Right hindlimb (tissue), 1 donor: Measurements from ENCODE around the gene SPATA32.

Experiments used
- DNase-seq: peaks from one replicate; pipeline ENCODE4 v3.0.0-alpha.2; 2018

Gene SPATA32

GRCh38 chr17:45246338-45246737 lies 15.6 kb downstream of the SPATA32 start:
- DNase-seq: no peak

GRCh38 chr17:45244725-45245656 lies 16.9 kb downstream of the SPATA32 start:
- DNase-seq: no peak

- DNase-seq: no peak
Observed at GRCh38 chr17:45243750-45244149, 18.1 kb downstream of the SPATA32 start.

GRCh38 chr17:45242029-45242414 lies 19.9 kb downstream of the SPATA32 start:
- no peak for DNase-seq

- DNase-seq: no peak
Observed at GRCh38 chr17:45241328-45242028, 20.4 kb downstream of the SPATA32 start.

- no peak for DNase-seq
Observed at GRCh38 chr17:45240905-45241327, 21.0 kb downstream of the SPATA32 start.

- no peak for DNase-seq
Observed at GRCh38 chr17:45238155-45238774, 23.6 kb downstream of the SPATA32 start.

- no peak for DNase-seq
Observed at GRCh38 chr17:45237686-45238085, 24.2 kb downstream of the SPATA32 start.

GRCh38 chr17:45236282-45236606 lies 25.6 kb downstream of the SPATA32 start:
- no peak for DNase-seq

GRCh38 chr17:45235416-45236281 lies 26.2 kb downstream of the SPATA32 start:
- peak; percentile 61 for DNase-seq

GRCh38 chr17:45234641-45235415 lies 27.1 kb downstream of the SPATA32 start:
- no peak for DNase-seq

- DNase-seq: no peak
Observed at GRCh38 chr17:45233423-45233924, 28.4 kb downstream of the SPATA32 start.

- DNase-seq: no peak
Observed at GRCh38 chr17:45232514-45233422, 29.1 kb downstream of the SPATA32 start.

GRCh38 chr17:45231481-45232116 lies 30.3 kb downstream of the SPATA32 start:
- DNase-seq: no peak

GRCh38 chr17:45230787-45231480 lies 31.0 kb downstream of the SPATA32 start:
- no peak for DNase-seq

- DNase-seq: no peak
Observed at GRCh38 chr17:45230410-45230786, 31.5 kb downstream of the SPATA32 start.

- no peak for DNase-seq
Observed at GRCh38 chr17:45229681-45230409, 32.0 kb downstream of the SPATA32 start.

GRCh38 chr17:45228763-45229539 lies 32.9 kb downstream of the SPATA32 start:
- peak; percentile 79 for DNase-seq
